ENCODE data around the gene PHC2. TPM values are rescaled to one million over a fixed set of nuclear protein-coding genes. Genes with fewer than 3 reads are reported as not detected.

Gene PHC2
- total RNA-seq, 3 donors from 2014 or later (not counting 1 experiment from before 2014, with no cell fraction given), result 36.6 to 46.6 (median 39.5) TPM

- H3K27me3 ChIP-seq (ENCODE audit: control insufficient read depth, insufficient read depth, low read length), result no peaks in the 10 kb centered on the region
- no peaks in the 10 kb centered on the region for H3K36me3 ChIP-seq (ENCODE audit: control insufficient read depth, insufficient read depth, low read length)
- TF ChIP-seq CTCF (IDR thresholded peaks at IDR 0.05), result no peak
- DNase-seq (no peak), ATAC-seq (no peak)
- Mint-ChIP-seq H3K36me3 (no peaks in the 10 kb centered on the region), H3K27me3 (ENCODE audit: low read depth in 2 of 2) (peaks cover 5 to 13% of the 10 kb centered on the region in 2 donors), H3K4me3 (no peak overlapping the region), H3K27ac (no peak overlapping the region), H3K9me3 (no peaks in the 10 kb centered on the region), H3K4me1 (peaks cover 0 to 7% of the 10 kb centered on the region in 2 donors)
- WGBS (ENCODE audit: insufficient coverage), result 20% methylated on average over 1 of the region's 2 CpGs
- H3K27ac ChIP-seq (ENCODE audit: low read length), result no peak overlapping the region
- no peaks in the 10 kb centered on the region for H3K9me3 ChIP-seq (ENCODE audit: control insufficient read depth, insufficient read depth, low read length)
- H3K4me3 ChIP-seq (ENCODE audit: low read length), result no peak overlapping the region
- intact Hi-C loops (cut with micrococcal nuclease), result no loop called here
- peaks cover 5% of the 10 kb centered on the region for H3K4me1 ChIP-seq (ENCODE audit: control insufficient read depth, insufficient read depth, low read length)
Measured at GRCh38 chr1:33393524-33393923, 37.4 kb downstream of the PHC2 start.

- DNase-seq (no peak), ATAC-seq (no peak)
- H3K4me1 ChIP-seq (ENCODE audit: control insufficient read depth, insufficient read depth, low read length), result peaks cover 5% of the 10 kb centered on the region
- WGBS (ENCODE audit: insufficient coverage), result 68% methylated on average over 3 of the region's 3 CpGs
- Mint-ChIP-seq H3K27ac (no peak overlapping the region), H3K4me3 (no peak overlapping the region), H3K4me1 (peaks cover 0 to 7% of the 10 kb centered on the region in 2 donors), H3K36me3 (no peaks in the 10 kb centered on the region), H3K27me3 (ENCODE audit: low read depth in 2 of 2) (peaks cover 0 to 13% of the 10 kb centered on the region in 2 donors), H3K9me3 (no peaks in the 10 kb centered on the region)
- H3K4me3 ChIP-seq (ENCODE audit: low read length), result no peak overlapping the region
- H3K36me3 ChIP-seq (ENCODE audit: control insufficient read depth, insufficient read depth, low read length), result no peaks in the 10 kb centered on the region
- H3K27ac ChIP-seq (ENCODE audit: low read length), result no peak overlapping the region
- intact Hi-C loops (cut with micrococcal nuclease), result no loop called here
- TF ChIP-seq CTCF (IDR thresholded peaks at IDR 0.05), result no peak
- no peaks in the 10 kb centered on the region for H3K9me3 ChIP-seq (ENCODE audit: control insufficient read depth, insufficient read depth, low read length)
- H3K27me3 ChIP-seq (ENCODE audit: control insufficient read depth, insufficient read depth, low read length), result no peaks in the 10 kb centered on the region
Measured at GRCh38 chr1:33392639-33393038, 38.3 kb downstream of the PHC2 start.

GRCh38 chr1:33392206-33392605 is 38.7 kb downstream of the PHC2 start:
- H3K27me3 Mint-ChIP-seq (ENCODE audit: low read depth in 2 of 2), result peaks cover 0 to 13% of the 10 kb centered on the region in 2 donors
- Histone ChIP-seq H3K4me3 (ENCODE audit: low read length) (no peak overlapping the region), H3K36me3 (ENCODE audit: control insufficient read depth, insufficient read depth, low read length) (no peaks in the 10 kb centered on the region), H3K27ac (ENCODE audit: low read length) (no peak overlapping the region), H3K9me3 (ENCODE audit: control insufficient read depth, insufficient read depth, low read length) (no peaks in the 10 kb centered on the region), H3K27me3 (ENCODE audit: control insufficient read depth, insufficient read depth, low read length) (no peaks in the 10 kb centered on the region), H3K4me1 (ENCODE audit: control insufficient read depth, insufficient read depth, low read length) (peaks cover 5% of the 10 kb centered on the region)
- no peak overlapping the region for H3K27ac Mint-ChIP-seq
- no peaks in the 10 kb centered on the region for H3K9me3 Mint-ChIP-seq
- no peak for TF ChIP-seq CTCF (IDR thresholded peaks at IDR 0.05)
- no peak for DNase-seq
- no peak overlapping the region for H3K4me3 Mint-ChIP-seq
- H3K36me3 Mint-ChIP-seq, result no peaks in the 10 kb centered on the region
- 90% methylated on average over 8 of the region's 8 CpGs for WGBS (ENCODE audit: insufficient coverage)
- intact Hi-C loops (cut with micrococcal nuclease), result no loop called here
- no peak for ATAC-seq
- H3K4me1 Mint-ChIP-seq, result peaks cover 0 to 7% of the 10 kb centered on the region in 2 donors

GRCh38 chr1:33391343-33392078 is 39.4 kb downstream of the PHC2 start:
- Histone ChIP-seq H3K4me3 (ENCODE audit: low read length) (no peak overlapping the region), H3K9me3 (ENCODE audit: control insufficient read depth, insufficient read depth, low read length) (no peaks in the 10 kb centered on the region), H3K27ac (ENCODE audit: low read length) (no peak overlapping the region), H3K36me3 (ENCODE audit: control insufficient read depth, insufficient read depth, low read length) (no peaks in the 10 kb centered on the region), H3K27me3 (ENCODE audit: control insufficient read depth, insufficient read depth, low read length) (no peaks in the 10 kb centered on the region), H3K4me1 (ENCODE audit: control insufficient read depth, insufficient read depth, low read length) (peaks cover 1% of the 10 kb centered on the region)
- intact Hi-C loops (cut with micrococcal nuclease), result no loop called here
- DNase-seq (no peak), ATAC-seq (no peak)
- H3K36me3 Mint-ChIP-seq, result no peaks in the 10 kb centered on the region
- H3K9me3 Mint-ChIP-seq, result no peaks in the 10 kb centered on the region
- no peak for TF ChIP-seq CTCF (IDR thresholded peaks at IDR 0.05)
- no peak overlapping the region for H3K27ac Mint-ChIP-seq
- H3K4me3 Mint-ChIP-seq, result no peak overlapping the region
- peaks cover 0 to 2% of the 10 kb centered on the region in 2 donors for H3K4me1 Mint-ChIP-seq
- 87% methylated on average over 8 of the region's 8 CpGs for WGBS (ENCODE audit: insufficient coverage)
- peaks cover 0 to 13% of the 10 kb centered on the region in 2 donors for H3K27me3 Mint-ChIP-seq (ENCODE audit: low read depth in 2 of 2)

Measured in natural killer cell (primary cell).